Suprapubic skin (tissue), 4 donors: Measurements from ENCODE around the gene ZNF593. TPM values are rescaled to one million over a fixed set of nuclear protein-coding genes. Genes with fewer than 3 reads are reported as not detected.
A peak's percentile ranks its signal among the peaks of the same experiment; 100 is the strongest.

ENCODE experiments used
- DNase-seq, 2 donors: peaks; one replicate each; pipeline ENCODE4 v3.0.0-alpha.2; 2019; ENCODE audit warnings: low spot score in 2 of 2
- H3K27ac ChIP-seq: fragments of 200-600 bp; sonication (generic); one replicate; pipeline ENCODE4 v1.5.1; 2019
- H3K27me3 ChIP-seq: fragments of 200-600 bp; sonication (generic); one replicate; pipeline ENCODE4 v1.5.1; 2019
- H3K36me3 ChIP-seq: fragments of 200-600 bp; sonication (generic); one replicate; pipeline ENCODE4 v1.5.1; 2019
- H3K4me1 ChIP-seq: fragments of 200-600 bp; sonication (generic); one replicate; pipeline ENCODE4 v1.5.1; 2019
- H3K4me3 ChIP-seq: fragments of 200-600 bp; sonication (generic); one replicate; pipeline ENCODE4 v1.5.1; 2019; ENCODE audit warnings: mild to moderate bottlenecking
- H3K9me3 ChIP-seq: fragments of 200-600 bp; sonication (generic); one replicate; pipeline ENCODE4 v1.5.1; 2019
- EP300 ChIP-seq: sonication (generic); formaldehyde crosslinking; IDR thresholded peaks from one replicate; pipeline ENCODE4 v1.6.1; 2017; ENCODE audit warnings: antibody characterized with exemption
- POLR2A ChIP-seq, 2 donors: fragments of 450-650 bp; IDR thresholded peaks; one replicate each; pipeline ENCODE4 v1.6.1; 2017; ENCODE audit warnings: antibody characterized with exemption in 2 of 2, mild to moderate bottlenecking in 2 of 2, moderate library complexity in 2 of 2
- POLR2AphosphoS5 ChIP-seq, 3 donors: sonication (generic); formaldehyde crosslinking; IDR thresholded peaks; one replicate each; pipeline ENCODE4 v1.6.1; 2017; ENCODE audit warnings: antibody characterized with exemption in 3 of 3
- WGBS: methylation state at CpG from one replicate; pipeline ENCODE4 v1.1.5; 2018; 5-methylcytosine and 5-hydroxymethylcytosine counted together
- total RNA-seq, 4 donors: library from RNA; depleted of rRNA; stranded (reverse); fragments of >200 nt; gene quantifications; one replicate each; pipeline ENCODE4 v1.1.0, GENCODE V29; 2016
- TF ChIP-seq, protein P1 (sequence below), 2 donors: fragments of 200-600 bp in 1 of 2; fragments of 450-650 bp in 1 of 2; sonication (generic) in 1 of 2; IDR thresholded peaks; one replicate each; pipeline ENCODE4 v1.5.1; 2016 to 2019; ENCODE audit warnings: antibody characterized with exemption in 2 of 2, mild to moderate bottlenecking in 1 of 2, moderate library complexity in 1 of 2

The ZNF593 gene
- total RNA-seq, 4 donors from 2014 or later = 15.3 to 53.4 (median 28.3) TPM

DNA sequence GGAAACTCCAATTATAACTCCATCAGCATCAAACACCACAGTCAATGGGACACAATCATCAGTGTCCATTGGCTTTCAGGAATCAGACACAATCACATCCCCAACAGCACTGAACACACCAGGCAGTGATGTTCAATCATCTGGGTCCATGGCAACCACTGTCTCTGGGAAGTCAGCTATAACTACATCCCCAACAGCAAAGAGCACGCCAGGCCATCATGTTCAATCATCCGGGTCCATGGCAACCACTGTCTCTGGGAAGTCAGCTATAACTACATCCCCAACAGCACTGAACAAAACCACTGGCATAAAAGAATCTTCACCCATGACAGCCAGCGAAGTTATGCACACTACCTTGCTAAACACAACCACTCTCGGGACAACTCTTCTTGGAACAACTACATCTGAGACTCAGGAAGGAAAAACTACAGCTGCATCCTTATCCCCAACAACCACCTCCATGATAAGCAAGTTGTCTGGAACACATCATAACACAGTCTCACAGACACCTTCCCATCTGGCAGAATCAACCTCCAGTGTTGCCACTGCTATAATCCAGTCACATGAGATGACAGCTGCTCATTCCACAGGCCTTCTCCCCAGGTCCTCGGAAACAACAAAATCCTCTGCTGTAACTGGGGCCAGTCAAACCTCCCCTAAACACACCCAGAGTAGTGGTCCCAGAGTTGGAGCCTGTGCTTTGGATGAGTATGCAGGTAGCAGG, 40.6 kb downstream of the ZNF593 start:
- H3K4me1 ChIP-seq = no peaks in the 10 kb centered on the region
- no peaks in the 10 kb centered on the region for H3K36me3 ChIP-seq
- H3K27me3 ChIP-seq = no peaks in the 10 kb centered on the region
- H3K9me3 ChIP-seq = no peaks in the 10 kb centered on the region
- no peak overlapping the region for H3K27ac ChIP-seq
- no peak for DNase-seq
- WGBS = 75% methylated on average over 5 of the region's 5 CpGs
- no peak for TF ChIP-seq EP300
- no peak for TF ChIP-seq POLR2AphosphoS5 (IDR thresholded peaks at IDR 0.05)
- TF ChIP-seq POLR2A (IDR thresholded peaks at IDR 0.05) = no peak
- TF ChIP-seq, protein P1, sequence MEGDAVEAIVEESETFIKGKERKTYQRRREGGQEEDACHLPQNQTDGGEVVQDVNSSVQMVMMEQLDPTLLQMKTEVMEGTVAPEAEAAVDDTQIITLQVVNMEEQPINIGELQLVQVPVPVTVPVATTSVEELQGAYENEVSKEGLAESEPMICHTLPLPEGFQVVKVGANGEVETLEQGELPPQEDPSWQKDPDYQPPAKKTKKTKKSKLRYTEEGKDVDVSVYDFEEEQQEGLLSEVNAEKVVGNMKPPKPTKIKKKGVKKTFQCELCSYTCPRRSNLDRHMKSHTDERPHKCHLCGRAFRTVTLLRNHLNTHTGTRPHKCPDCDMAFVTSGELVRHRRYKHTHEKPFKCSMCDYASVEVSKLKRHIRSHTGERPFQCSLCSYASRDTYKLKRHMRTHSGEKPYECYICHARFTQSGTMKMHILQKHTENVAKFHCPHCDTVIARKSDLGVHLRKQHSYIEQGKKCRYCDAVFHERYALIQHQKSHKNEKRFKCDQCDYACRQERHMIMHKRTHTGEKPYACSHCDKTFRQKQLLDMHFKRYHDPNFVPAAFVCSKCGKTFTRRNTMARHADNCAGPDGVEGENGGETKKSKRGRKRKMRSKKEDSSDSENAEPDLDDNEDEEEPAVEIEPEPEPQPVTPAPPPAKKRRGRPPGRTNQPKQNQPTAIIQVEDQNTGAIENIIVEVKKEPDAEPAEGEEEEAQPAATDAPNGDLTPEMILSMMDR (IDR thresholded peaks at IDR 0.05) = no peak
- H3K4me3 ChIP-seq = no peak overlapping the region

DNA sequence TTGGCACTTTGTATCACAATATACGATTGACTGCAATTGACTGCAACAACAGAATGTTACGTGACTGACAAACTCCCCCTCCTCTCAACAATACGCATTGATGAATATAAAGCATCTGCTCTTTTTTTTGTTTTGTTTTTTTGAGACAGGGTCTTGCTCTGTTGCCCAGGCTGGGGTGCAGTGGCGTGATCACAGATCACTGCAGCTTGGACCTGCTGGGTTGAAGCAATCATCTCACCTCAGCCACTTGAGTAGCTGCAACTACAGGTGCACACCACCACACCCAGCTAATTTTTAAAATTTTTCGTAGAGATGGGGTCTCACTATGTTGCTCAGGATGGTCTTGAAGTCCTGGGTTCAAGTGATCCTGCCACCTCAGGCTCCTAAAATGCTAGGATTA, 43.0 kb downstream of the ZNF593 start:
- no peak for DNase-seq
- Histone ChIP-seq H3K9me3 (no peaks in the 10 kb centered on the region), H3K27me3 (no peaks in the 10 kb centered on the region), H3K36me3 (no peaks in the 10 kb centered on the region), H3K27ac (no peak overlapping the region), H3K4me1 (no peaks in the 10 kb centered on the region), H3K4me3 (no peak overlapping the region)
- 89% methylated on average over 5 of the region's 5 CpGs for WGBS
- TF ChIP-seq, protein P1 (IDR thresholded peaks at IDR 0.05) = no peak
- TF ChIP-seq POLR2A (IDR thresholded peaks at IDR 0.05) = no peak
- TF ChIP-seq POLR2AphosphoS5 (IDR thresholded peaks at IDR 0.05) = no peak
- no peak for TF ChIP-seq EP300

DNA sequence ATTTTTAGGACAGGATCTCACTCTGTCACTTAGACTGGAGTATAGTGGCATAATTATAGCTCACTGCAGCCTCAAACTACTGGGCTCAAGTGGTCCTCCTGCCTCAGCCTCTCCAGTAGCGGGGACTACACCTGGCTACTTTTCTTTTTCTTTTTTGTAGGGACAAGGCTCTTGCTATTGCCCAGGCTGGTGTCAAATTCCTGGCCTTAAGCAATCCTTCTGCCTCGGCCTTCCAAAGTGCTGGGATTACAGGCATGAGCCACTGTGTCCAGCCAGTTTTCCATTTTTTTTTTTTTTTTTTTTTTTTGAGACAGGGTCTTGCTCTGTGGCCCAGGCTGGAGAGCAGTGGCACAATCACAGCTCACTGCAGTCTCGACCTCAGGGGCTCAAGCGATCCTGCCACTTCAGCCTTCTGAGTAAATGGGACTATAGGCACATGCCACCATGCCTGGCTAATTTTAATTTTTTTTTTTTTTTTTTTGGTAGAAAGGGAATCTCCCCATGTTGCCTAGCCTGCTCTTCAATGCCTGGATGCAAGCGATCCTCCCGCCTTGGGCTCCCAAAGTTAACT, 43.7 kb downstream of the ZNF593 start:
- H3K4me3 ChIP-seq = no peak overlapping the region
- TF ChIP-seq, protein P1 (IDR thresholded peaks at IDR 0.05) = no peak
- no peak for TF ChIP-seq EP300
- TF ChIP-seq POLR2A (IDR thresholded peaks at IDR 0.05) = no peak
- no peak for TF ChIP-seq POLR2AphosphoS5 (IDR thresholded peaks at IDR 0.05)
- no peaks in the 10 kb centered on the region for H3K9me3 ChIP-seq
- no peaks in the 10 kb centered on the region for H3K4me1 ChIP-seq
- no peak overlapping the region for H3K27ac ChIP-seq
- H3K27me3 ChIP-seq = peaks cover under 1% of the 10 kb centered on the region
- no peak for DNase-seq
- H3K36me3 ChIP-seq = no peaks in the 10 kb centered on the region
- 66% methylated on average over 6 of the region's 6 CpGs for WGBS

DNA sequence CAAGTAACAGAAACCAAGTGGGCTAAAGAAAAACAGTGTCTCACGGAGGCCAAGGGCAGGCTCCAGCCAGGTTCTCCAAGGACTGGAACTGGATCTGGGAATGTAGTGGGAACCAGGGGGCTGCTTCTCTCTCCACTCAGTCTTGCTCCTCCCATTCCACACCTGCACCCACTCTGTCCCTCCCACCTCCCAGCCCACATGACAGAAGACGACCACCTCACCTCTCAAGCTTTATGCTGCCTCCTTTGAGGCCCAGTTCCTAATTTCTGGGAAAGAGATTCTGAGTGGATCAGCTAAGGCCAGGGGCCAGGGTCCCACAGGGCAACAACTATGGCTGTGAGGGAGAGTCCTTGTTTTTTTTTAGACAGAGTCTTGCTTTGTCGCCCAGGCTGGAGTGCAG, 45.5 kb downstream of the ZNF593 start:
- Histone ChIP-seq H3K27ac (no peak overlapping the region), H3K4me3 (no peak overlapping the region), H3K27me3 (peaks cover 13% of the 10 kb centered on the region), H3K9me3 (no peaks in the 10 kb centered on the region), H3K36me3 (no peaks in the 10 kb centered on the region), H3K4me1 (peaks cover 5% of the 10 kb centered on the region)
- 69% methylated on average over 3 of the region's 3 CpGs for WGBS
- peak in 1 of 2 donors; percentile 29 for DNase-seq
- TF ChIP-seq POLR2A (IDR thresholded peaks at IDR 0.05) = no peak
- TF ChIP-seq EP300 = no peak
- TF ChIP-seq, protein P1 (IDR thresholded peaks at IDR 0.05) = no peak
- TF ChIP-seq POLR2AphosphoS5 (IDR thresholded peaks at IDR 0.05) = no peak

DNA sequence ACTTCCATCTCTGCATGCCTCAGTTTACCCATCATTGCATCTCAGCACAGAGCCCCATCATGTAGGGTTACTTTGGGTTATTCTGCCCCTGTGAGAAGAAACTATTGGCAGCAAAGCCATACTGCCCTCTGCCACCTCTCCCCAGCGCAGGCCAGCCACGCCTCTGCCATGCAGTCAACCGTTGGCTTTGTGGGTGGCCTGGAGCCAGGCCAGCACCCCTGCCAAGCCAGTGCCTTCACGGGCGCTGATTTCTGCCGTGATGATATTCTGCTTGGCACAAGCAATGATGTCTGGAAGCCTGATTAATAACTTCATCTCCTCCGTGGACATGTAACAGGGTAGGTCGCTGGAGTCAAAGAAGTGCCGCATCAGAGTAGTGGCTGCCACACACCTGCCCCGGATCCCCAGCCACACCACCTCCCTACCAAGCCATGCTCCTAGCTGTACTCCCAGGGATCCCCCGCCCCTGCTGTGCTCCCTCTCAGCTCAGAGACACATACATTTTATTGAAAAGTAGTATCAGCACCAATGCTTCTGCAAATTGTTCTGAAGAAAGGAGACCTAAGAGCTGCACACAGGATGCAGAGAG, 49.3 kb downstream of the ZNF593 start:
- DNase-seq = no peak
- H3K27me3 ChIP-seq = peaks cover 14% of the 10 kb centered on the region
- 41% methylated on average over 10 of the region's 11 CpGs for WGBS
- no peak overlapping the region for H3K4me3 ChIP-seq
- no peak overlapping the region for H3K27ac ChIP-seq
- H3K36me3 ChIP-seq = no peaks in the 10 kb centered on the region
- TF ChIP-seq EP300 (no peak), POLR2AphosphoS5 (IDR thresholded peaks at IDR 0.05) (no peak), POLR2A (IDR thresholded peaks at IDR 0.05) (no peak)
- TF ChIP-seq, protein P1 (IDR thresholded peaks at IDR 0.05) = no peak
- H3K4me1 ChIP-seq = peaks cover 5% of the 10 kb centered on the region
- no peaks in the 10 kb centered on the region for H3K9me3 ChIP-seq
